Type B pancreatic cell (in vitro differentiated cells): ENCODE data around the gene RTN4RL1. TPM values are rescaled to one million over a fixed set of nuclear protein-coding genes. Genes with fewer than 3 reads are reported as not detected.

Source experiments
- DNase-seq: peaks from one replicate; pipeline ENCODE4 v3.0.0; 2021; ENCODE audit warnings: mixed read lengths; ENCODE audit not compliant: unreplicated experiment; ENCODE audit errors: extremely low spot score
- H3K27ac Mint-ChIP-seq: 2 replicates; pipeline ENCODE4 v1.8.0; 2021; ENCODE audit warnings: mild to moderate bottlenecking, mixed read lengths
- H3K27me3 Mint-ChIP-seq: 2 replicates; pipeline ENCODE4 v1.8.0; 2021; ENCODE audit warnings: mixed read lengths
- H3K36me3 Mint-ChIP-seq: 2 replicates; pipeline ENCODE4 v1.8.0; 2021; ENCODE audit warnings: mixed read lengths
- H3K4me1 Mint-ChIP-seq: one replicate; pipeline ENCODE4 v1.8.0; 2021; ENCODE audit warnings: mixed read lengths; ENCODE audit not compliant: unreplicated experiment
- H3K4me3 Mint-ChIP-seq: 2 replicates; pipeline ENCODE4 v1.8.0; 2021; ENCODE audit warnings: mild to moderate bottlenecking, mixed read lengths
- H3K9me3 Mint-ChIP-seq: 2 replicates; pipeline ENCODE4 v1.8.0; 2021; ENCODE audit warnings: mixed read lengths
- CTCF ChIP-seq: fragments of 200-600 bp; sonication (generic); conservative IDR thresholded peaks from 2 replicates; pipeline ENCODE4 v1.5.0; 2021; ENCODE audit warnings: antibody characterized with exemption, mild to moderate bottlenecking
- total RNA-seq: library from RNA; stranded (reverse); gene quantifications from 2 replicates; pipeline ENCODE4 v1.2.1, GENCODE V29; 2021; ENCODE audit warnings: low replicate concordance

Gene RTN4RL1
- total RNA-seq, 1 donor from 2014 or later, result 1.7 TPM

GRCh38 chr17:2055292-2056205 lies 30.4 kb upstream of the RTN4RL1 start:
- DNase-seq, result no peak
- H3K4me3 Mint-ChIP-seq, result peak overlapping the region; percentile 72
- H3K4me1 Mint-ChIP-seq, result peaks cover 13% of the 10 kb centered on the region
- no peak overlapping the region for H3K27ac Mint-ChIP-seq
- no peaks in the 10 kb centered on the region for H3K9me3 Mint-ChIP-seq
- H3K36me3 Mint-ChIP-seq, result peaks cover 7% of the 10 kb centered on the region
- peaks cover 40% of the 10 kb centered on the region for H3K27me3 Mint-ChIP-seq
- no peak for TF ChIP-seq CTCF

GRCh38 chr17:2054512-2055291 lies 29.6 kb upstream of the RTN4RL1 start, which contains the start of gene HIC1:
Gene HIC1 (plus strand): TSS chr17:2055103. CDS start chr17:2056691, 1,588 bp downstream.
- TF ChIP-seq CTCF, result peak; percentile 98
- peak; percentile 87 for DNase-seq
- H3K9me3 Mint-ChIP-seq, result no peaks in the 10 kb centered on the region
- H3K4me1 Mint-ChIP-seq, result peaks cover 13% of the 10 kb centered on the region
- H3K36me3 Mint-ChIP-seq, result peaks cover 3% of the 10 kb centered on the region
- peak within 1 kb of the TSS; percentile 61 for H3K27ac Mint-ChIP-seq
- peak within 1 kb of the TSS; percentile 84 for H3K4me3 Mint-ChIP-seq
- H3K27me3 Mint-ChIP-seq, result peaks cover 31% of the 10 kb centered on the region

- no peaks in the 10 kb centered on the region for H3K9me3 Mint-ChIP-seq
- H3K27me3 Mint-ChIP-seq, result peaks cover 29% of the 10 kb centered on the region
- TF ChIP-seq CTCF, result no peak
- DNase-seq, result no peak
- no peaks in the 10 kb centered on the region for H3K36me3 Mint-ChIP-seq
- H3K27ac Mint-ChIP-seq, result peak overlapping the region; percentile 61
- peak overlapping the region; percentile 84 for H3K4me3 Mint-ChIP-seq
- peaks cover 13% of the 10 kb centered on the region for H3K4me1 Mint-ChIP-seq
Measured at GRCh38 chr17:2054262-2054511, 29.1 kb upstream of the RTN4RL1 start.

- Mint-ChIP-seq H3K4me1 (peaks cover 13% of the 10 kb centered on the region), H3K4me3 (peak overlapping the region; percentile 87), H3K9me3 (no peaks in the 10 kb centered on the region), H3K27ac (peak overlapping the region; percentile 88), H3K27me3 (peaks cover 34% of the 10 kb centered on the region), H3K36me3 (no peaks in the 10 kb centered on the region)
- no peak for DNase-seq
- TF ChIP-seq CTCF, result peak; percentile 71
Measured at GRCh38 chr17:2053380-2054261, 28.5 kb upstream of the RTN4RL1 start.

GRCh38 chr17:2051933-2052559 lies 26.9 kb upstream of the RTN4RL1 start:
- Mint-ChIP-seq H3K9me3 (no peaks in the 10 kb centered on the region), H3K4me3 (peak overlapping the region; percentile 83), H3K27ac (peak overlapping the region; percentile 52), H3K27me3 (peaks cover 39% of the 10 kb centered on the region), H3K36me3 (no peaks in the 10 kb centered on the region), H3K4me1 (peaks cover 13% of the 10 kb centered on the region)
- DNase-seq, result no peak
- TF ChIP-seq CTCF, result no peak
